K562 (cell line): ENCODE measurements around the gene GARRE1. TPM values are rescaled to one million over a fixed set of nuclear protein-coding genes. Genes with fewer than 3 reads are reported as not detected.

Experiments used
- ATAC-seq: fragments of 200-7000 bp; cut with Tn5 transposase; 3 replicates; pipeline ENCODE4 v1.9.1; 2020; ENCODE audit warnings: moderate library complexity
- BruUV-seq: library from RNA; stranded (reverse); fragments of 400-500 nt; replicated peaks from 2 replicates; lab custom pipeline; 2021; lab: Mats Ljungman, UMichigan
- CTCF ChIA-PET: fragments of 300-600 bp; formaldehyde crosslinking; extraction: SDS; loops from one replicate; lab custom pipeline; 2021; ENCODE audit warnings: low intra/inter-chr PET ratio; lab: Yijun Ruan, JAX
- POLR2A ChIA-PET: fragments of 300-600, 350-650 bp; sonication (Branson Sonifier 250); formaldehyde crosslinking; extraction: SDS; loops from one replicate; lab custom pipeline; 2021; ENCODE audit warnings: antibody characterized with exemption, inconsistent platforms; lab: Yijun Ruan, JAX
- DNase-seq, 4 experiments: peaks; one replicate each; pipeline versions ENCODE4 v3.0.0 to v3.0.0-alpha.2; 2011 to 2018; ENCODE audit warnings: low spot score in 3 of 4, mixed read lengths in 3 of 4; ENCODE audit errors: extremely low read depth in 1 of 4
- FAIRE-seq: peaks from 2 replicates; lab custom pipeline; 2011; peaks lifted over from hg19 to GRCh38; lab: Jason Lieb, UNC
- H2AFZ ChIP-seq: 2 replicates; pipeline ENCODE4 v1.6.0; 2011; ENCODE audit warnings: low read depth, low read length, control low read depth, inconsistent platforms
- H3K27ac ChIP-seq: fragments of 200-600 bp; 3 replicates; pipeline ENCODE4 v1.8.0; 2011; ENCODE audit warnings: low read depth, mild to moderate bottlenecking, control low read depth, inconsistent platforms, low read length, moderate library complexity, mixed read lengths; ENCODE audit errors: extremely low read depth
- H3K27me3 ChIP-seq, 2 experiments: fragments of 300-600 bp in 1 of 2; 2 replicates in 1 of 2; 3 replicates in 1 of 2; pipeline versions ENCODE4 v1.6.0 to v1.8.0; 2011; ENCODE audit warnings: inconsistent platforms in 2 of 2, low read length in 2 of 2, mild to moderate bottlenecking in 1 of 2, mixed read lengths in 1 of 2, moderate library complexity in 1 of 2; ENCODE audit not compliant: control insufficient read depth in 2 of 2, insufficient read depth in 2 of 2
- H3K36me3 ChIP-seq: fragments of 300-600 bp; 3 replicates; pipeline ENCODE4 v1.8.0; 2011; ENCODE audit warnings: mild to moderate bottlenecking, low read length, inconsistent platforms; ENCODE audit not compliant: control insufficient read depth, insufficient read depth
- H3K4me1 ChIP-seq, 2 experiments: fragments of 200-600 bp in 1 of 2; replicated peaks in 1 of 2; 2 replicates in 1 of 2; 3 replicates in 1 of 2; pipeline versions ENCODE4 v1.5.1 to v1.8.0; 2011; ENCODE audit warnings: inconsistent platforms in 2 of 2, low read length in 2 of 2, mild to moderate bottlenecking in 1 of 2, mixed read lengths in 1 of 2, moderate library complexity in 1 of 2; ENCODE audit not compliant: control insufficient read depth in 2 of 2, insufficient read depth in 2 of 2
- H3K4me2 ChIP-seq: 2 replicates; pipeline ENCODE4 v1.6.1; 2011; ENCODE audit warnings: low read length, control low read depth, inconsistent platforms, mixed read lengths; ENCODE audit not compliant: insufficient read depth
- H3K4me3 ChIP-seq: fragments of 200-600 bp; sonication (generic), shearing (Covaris generic); 2 replicates; pipeline ENCODE4 v1.5.1; 2016; ENCODE audit warnings: control low read depth, inconsistent platforms
- H3K79me2 ChIP-seq: fragments of 200-600 bp; 3 replicates; pipeline ENCODE4 v1.8.0; 2011; ENCODE audit warnings: low read length, inconsistent platforms; ENCODE audit not compliant: control insufficient read depth, insufficient read depth
- H3K9ac ChIP-seq, 2 experiments: 2 replicates each; pipeline versions ENCODE4 v1.6.0 to v1.6.1; 2011; ENCODE audit warnings: low read depth in 2 of 2, low read length in 2 of 2, control low read depth in 1 of 2, inconsistent platforms in 1 of 2, mild to moderate bottlenecking in 1 of 2, mixed read lengths in 1 of 2; ENCODE audit not compliant: insufficient read depth in 1 of 2
- H3K9me1 ChIP-seq: one replicate; pipeline ENCODE4 v1.6.0; 2011; ENCODE audit warnings: inconsistent platforms, mild to moderate bottlenecking, low read length, moderate library complexity; ENCODE audit not compliant: control insufficient read depth, insufficient read depth
- H3K9me3 ChIP-seq: replicated peaks from 2 replicates; pipeline ENCODE4 v1.5.1; 2011; ENCODE audit warnings: low read depth, low read length, inconsistent platforms; ENCODE audit not compliant: control insufficient read depth, insufficient read depth
- H4K20me1 ChIP-seq: replicated peaks from 2 replicates; pipeline ENCODE4 v1.6.1; 2011; ENCODE audit warnings: low read length, inconsistent platforms, mixed read lengths; ENCODE audit not compliant: control insufficient read depth, insufficient read depth
- AFF1 ChIP-seq, 2 experiments: fragments of 450-650 bp; IDR thresholded peaks; 2 replicates each; pipeline ENCODE4 v1.6.1; 2018; ENCODE audit warnings: mild to moderate bottlenecking in 2 of 2, low read depth in 1 of 2; ENCODE audit not compliant: partially characterized antibody in 2 of 2
- DLX4 ChIP-seq: fragments of 250-450 bp; sonication (Bioruptor Pico); IDR thresholded peaks from 2 replicates; pipeline ENCODE4 v1.6.1; 2021; ENCODE audit warnings: mild to moderate bottlenecking
- E2F3 ChIP-seq: fragments of 250-450 bp; sonication (Bioruptor Pico); IDR thresholded peaks from 2 replicates; pipeline ENCODE4 v1.4.0; 2020; ENCODE audit warnings: mild to moderate bottlenecking
- FOXA1 ChIP-seq: fragments of 450-650 bp; IDR thresholded peaks from 2 replicates; pipeline ENCODE4 v1.6.1; 2016; ENCODE audit warnings: mild to moderate bottlenecking, borderline replicate concordance
- NUFIP1 ChIP-seq: fragments of 450-650 bp; IDR thresholded peaks from 2 replicates; pipeline ENCODE4 v1.6.1; 2018; ENCODE audit not compliant: partially characterized antibody
- POLR2G ChIP-seq: fragments of 200-400 bp; formaldehyde crosslinking; IDR thresholded peaks from 2 replicates; pipeline ENCODE4 v1.6.1; 2017; ENCODE audit warnings: low read depth, mild to moderate bottlenecking, antibody characterized with exemption, low read length, moderate library complexity
- RAD21 ChIP-seq, 2 experiments: fragments of 250-450 bp in 1 of 2; fragments of 450-650 bp in 1 of 2; sonication (Bioruptor Pico) in 1 of 2; formaldehyde crosslinking in 1 of 2; IDR thresholded peaks in 1 of 2; conservative IDR thresholded peaks in 1 of 2; 2 replicates each; pipeline versions ENCODE4 v1.4.0 to v1.8.0; 2020 to 2022; ENCODE audit warnings: mild to moderate bottlenecking in 2 of 2, moderate library complexity in 1 of 2
- TCF7L2 ChIP-seq: fragments of 150-350 bp; IDR thresholded peaks from 2 replicates; pipeline ENCODE4 v1.6.1; 2016; ENCODE audit warnings: low read depth, mild to moderate bottlenecking, low read length, moderate library complexity
- WGBS: fragments of 100-300 bp; shearing (Covaris generic); methylation state at CpG from one replicate; pipeline ENCODE4 v1.1.6; 2016; ENCODE audit warnings: low coverage, mixed read lengths; ENCODE audit not compliant: insufficient coverage; ENCODE audit errors: missing lambda C conversion rate; 5-methylcytosine and 5-hydroxymethylcytosine counted together
- in situ Hi-C: fragments of 300-500 bp; cut with MboI; formaldehyde crosslinking; loops from 4 replicates; pipeline ENCODE4 v1.15.0; 2018; ENCODE audit warnings: inconsistent platforms, mixed read lengths
- intact Hi-C: fragments of 100-400 bp; cut with micrococcal nuclease; formaldehyde crosslinking; loops from 2 replicates; pipeline ENCODE4 v1.14.2; 2022
- polyA plus RNA-seq, 8 experiments: library from polyadenylated mRNA; depleted of rRNA in 4 of 8; stranded (reverse) in 5 of 8; unstranded in 3 of 8; fragments of >200 nt; fragmentation: Nextera tagmentation in 2 of 8; fragmentation: Illumina TruSeq in 1 of 8; extraction: Ambion mirVana in 2 of 8; extraction: Trizol in 1 of 8; gene quantifications; 2 replicates each; pipeline versions ENCODE4 v1.2.1 to v1.2.3, GENCODE V29; 2011 to 2014; ENCODE audit warnings: inconsistent platforms in 1 of 8, missing spikeins in 1 of 8
- total RNA-seq, 7 experiments: library from RNA; depleted of rRNA in 6 of 7; stranded (reverse); fragments of >200 nt in 6 of 7; fragmentation: Illumina TruSeq in 2 of 7; extraction: Trizol in 2 of 7; gene quantifications; 2 replicates each; pipeline versions ENCODE4 v1.2.1 to v1.2.3, GENCODE V29; 2011 to 2021; ENCODE audit warnings: low replicate concordance in 1 of 7
- TF ChIP-seq, protein P1 (sequence below): sonication (generic); formaldehyde crosslinking; IDR thresholded peaks from 2 replicates; pipeline ENCODE4 v1.8.1; 2023; ENCODE audit warnings: missing genetic modification reagents, mild to moderate bottlenecking, borderline replicate concordance
- TF ChIP-seq, protein P2 (sequence below): fragments of 150-350 bp; conservative IDR thresholded peaks from 2 replicates; pipeline ENCODE4 v1.6.1; 2014; ENCODE audit warnings: low read length

The GARRE1 gene
- total and polyA plus RNA-seq, 9 of the 15 experiments (the other 6 are each of a cell fraction or from before 2014, with no cell fraction given): 1.6 to 12.8 (median 7.5) TPM

- intact Hi-C loops: no loop called here
- TF ChIP-seq RAD21 (CRISPR knock-in tag; conservative IDR thresholded peaks at IDR 0.05 in 1 of 2, IDR thresholded peaks at IDR 0.05 in 1 of 2) (no peak), TCF7L2 (no peak), DLX4 (CRISPR knock-in tag) (no peak), NUFIP1 (no peak), E2F3 (CRISPR knock-in tag) (no peak), FOXA1 (no peak), AFF1 (IDR thresholded peaks at IDR 0.05; ENCODE audit: low read depth in 1 of 2, partially characterized antibody in 2 of 2) (no peak), POLR2G (no peak)
- TF ChIP-seq, protein P1, sequence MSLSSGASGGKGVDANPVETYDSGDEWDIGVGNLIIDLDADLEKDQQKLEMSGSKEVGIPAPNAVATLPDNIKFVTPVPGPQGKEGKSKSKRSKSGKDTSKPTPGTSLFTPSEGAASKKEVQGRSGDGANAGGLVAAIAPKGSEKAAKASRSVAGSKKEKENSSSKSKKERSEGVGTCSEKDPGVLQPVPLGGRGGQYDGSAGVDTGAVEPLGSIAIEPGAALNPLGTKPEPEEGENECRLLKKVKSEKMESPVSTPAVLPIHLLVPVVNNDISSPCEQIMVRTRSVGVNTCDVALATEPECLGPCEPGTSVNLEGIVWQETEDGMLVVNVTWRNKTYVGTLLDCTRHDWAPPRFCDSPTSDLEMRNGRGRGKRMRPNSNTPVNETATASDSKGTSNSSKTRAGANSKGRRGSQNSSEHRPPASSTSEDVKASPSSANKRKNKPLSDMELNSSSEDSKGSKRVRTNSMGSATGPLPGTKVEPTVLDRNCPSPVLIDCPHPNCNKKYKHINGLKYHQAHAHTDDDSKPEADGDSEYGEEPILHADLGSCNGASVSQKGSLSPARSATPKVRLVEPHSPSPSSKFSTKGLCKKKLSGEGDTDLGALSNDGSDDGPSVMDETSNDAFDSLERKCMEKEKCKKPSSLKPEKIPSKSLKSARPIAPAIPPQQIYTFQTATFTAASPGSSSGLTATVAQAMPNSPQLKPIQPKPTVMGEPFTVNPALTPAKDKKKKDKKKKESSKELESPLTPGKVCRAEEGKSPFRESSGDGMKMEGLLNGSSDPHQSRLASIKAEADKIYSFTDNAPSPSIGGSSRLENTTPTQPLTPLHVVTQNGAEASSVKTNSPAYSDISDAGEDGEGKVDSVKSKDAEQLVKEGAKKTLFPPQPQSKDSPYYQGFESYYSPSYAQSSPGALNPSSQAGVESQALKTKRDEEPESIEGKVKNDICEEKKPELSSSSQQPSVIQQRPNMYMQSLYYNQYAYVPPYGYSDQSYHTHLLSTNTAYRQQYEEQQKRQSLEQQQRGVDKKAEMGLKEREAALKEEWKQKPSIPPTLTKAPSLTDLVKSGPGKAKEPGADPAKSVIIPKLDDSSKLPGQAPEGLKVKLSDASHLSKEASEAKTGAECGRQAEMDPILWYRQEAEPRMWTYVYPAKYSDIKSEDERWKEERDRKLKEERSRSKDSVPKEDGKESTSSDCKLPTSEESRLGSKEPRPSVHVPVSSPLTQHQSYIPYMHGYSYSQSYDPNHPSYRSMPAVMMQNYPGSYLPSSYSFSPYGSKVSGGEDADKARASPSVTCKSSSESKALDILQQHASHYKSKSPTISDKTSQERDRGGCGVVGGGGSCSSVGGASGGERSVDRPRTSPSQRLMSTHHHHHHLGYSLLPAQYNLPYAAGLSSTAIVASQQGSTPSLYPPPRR (CRISPR knock-in tag): no peak
- TF ChIP-seq, protein P2, sequence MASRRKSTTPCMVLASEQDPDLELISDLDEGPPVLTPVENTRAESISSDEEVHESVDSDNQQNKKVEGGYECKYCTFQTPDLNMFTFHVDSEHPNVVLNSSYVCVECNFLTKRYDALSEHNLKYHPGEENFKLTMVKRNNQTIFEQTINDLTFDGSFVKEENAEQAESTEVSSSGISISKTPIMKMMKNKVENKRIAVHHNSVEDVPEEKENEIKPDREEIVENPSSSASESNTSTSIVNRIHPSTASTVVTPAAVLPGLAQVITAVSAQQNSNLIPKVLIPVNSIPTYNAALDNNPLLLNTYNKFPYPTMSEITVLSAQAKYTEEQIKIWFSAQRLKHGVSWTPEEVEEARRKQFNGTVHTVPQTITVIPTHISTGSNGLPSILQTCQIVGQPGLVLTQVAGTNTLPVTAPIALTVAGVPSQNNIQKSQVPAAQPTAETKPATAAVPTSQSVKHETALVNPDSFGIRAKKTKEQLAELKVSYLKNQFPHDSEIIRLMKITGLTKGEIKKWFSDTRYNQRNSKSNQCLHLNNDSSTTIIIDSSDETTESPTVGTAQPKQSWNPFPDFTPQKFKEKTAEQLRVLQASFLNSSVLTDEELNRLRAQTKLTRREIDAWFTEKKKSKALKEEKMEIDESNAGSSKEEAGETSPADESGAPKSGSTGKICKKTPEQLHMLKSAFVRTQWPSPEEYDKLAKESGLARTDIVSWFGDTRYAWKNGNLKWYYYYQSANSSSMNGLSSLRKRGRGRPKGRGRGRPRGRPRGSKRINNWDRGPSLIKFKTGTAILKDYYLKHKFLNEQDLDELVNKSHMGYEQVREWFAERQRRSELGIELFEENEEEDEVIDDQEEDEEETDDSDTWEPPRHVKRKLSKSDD: no peak
Observed at GRCh38 chr19:34229721-34230120, 24.6 kb upstream of the GARRE1 start.

More at GRCh38 chr19:34229721-34230120, 24.6 kb upstream of the GARRE1 start:
- CTCF ChIA-PET: no interaction called here
- in situ Hi-C loops: no loop called here
- Histone ChIP-seq H3K4me2 (no peak overlapping the region), H3K27me3 (no peaks in the 10 kb centered on the region), H3K9me1 (no peaks in the 10 kb centered on the region), H3K79me2 (no peaks in the 10 kb centered on the region), H3K27ac (no peak overlapping the region), H3K4me3 (no peak overlapping the region), H3K9ac (no peak overlapping the region), H2AFZ (no peak overlapping the region), H4K20me1 (no peaks in the 10 kb centered on the region; the same call in 1 of the 2 replicates), H3K36me3 (peaks cover 52% of the 10 kb centered on the region), H3K4me1 (peaks cover 0 to 17% of the 10 kb centered on the region in 2 experiments; a peak in 3 of 5 replicates), H3K9me3 (no peaks in the 10 kb centered on the region)
- FAIRE-seq: no peak
- DNase-seq: no peak
- POLR2A ChIA-PET: no interaction called here
- BruUV-seq: no TSS peak
- ATAC-seq: no peak
- 84% methylated on average over 4 of the region's 4 CpGs for WGBS
